Fibroblast of the aortic adventitia (primary cell): ENCODE results near the gene SPEG. TPM values are rescaled to one million over a fixed set of nuclear protein-coding genes. Genes with fewer than 3 reads are reported as not detected.

Source experiments
- DNase-seq: peaks from one replicate; pipeline ENCODE4 v3.0.0-alpha.2; 2010; ENCODE audit warnings: low read depth
- H3K4me3 ChIP-seq: 2 replicates; pipeline ENCODE4 v1.5.1; 2011; ENCODE audit warnings: low read depth, mild to moderate bottlenecking, control low read depth, low read length, moderate library complexity
- CTCF ChIP-seq: IDR thresholded peaks from 2 replicates; pipeline ENCODE4 v1.5.1; 2011; ENCODE audit warnings: mild to moderate bottlenecking, low read length, control low read depth, inconsistent platforms; ENCODE audit not compliant: insufficient read depth
- total RNA-seq: library from RNA; depleted of rRNA; stranded (reverse); fragments of >200 nt; gene quantifications from 2 replicates; pipeline ENCODE4 v1.2.3, GENCODE V29; 2012; ENCODE audit warnings: low replicate concordance

SPEG gene
- total RNA-seq, 1 donor = 22.7 TPM

GRCh38 chr2:219418155-219419011 lies 16.3 kb upstream of the SPEG start, which contains the start of gene DES:
TSS of gene DES (plus strand) at chr2:219418377. CDS start at chr2:219418463, 86 bp downstream.
- TF ChIP-seq CTCF = no peak
- no peak within 1 kb of the TSS for H3K4me3 ChIP-seq
- DNase-seq = no peak

GRCh38 chr2:219419012-219419324 lies 15.7 kb upstream of the SPEG start:
- no peak for TF ChIP-seq CTCF
- no peak overlapping the region for H3K4me3 ChIP-seq
- DNase-seq = no peak

GRCh38 chr2:219419331-219420197 lies 15.1 kb upstream of the SPEG start:
- DNase-seq = no peak

GRCh38 chr2:219420687-219421086 lies 14.0 kb upstream of the SPEG start:
- H3K4me3 ChIP-seq = no peak overlapping the region
- DNase-seq = no peak
- TF ChIP-seq CTCF = no peak

More at GRCh38 chr2:219419331-219420197, 15.1 kb upstream of the SPEG start:
- no peak overlapping the region for H3K4me3 ChIP-seq
- TF ChIP-seq CTCF = no peak

- no peak overlapping the region for H3K4me3 ChIP-seq
- no peak for DNase-seq
- TF ChIP-seq CTCF = no peak
Observed at GRCh38 chr2:219421323-219421722, 13.3 kb upstream of the SPEG start.

GRCh38 chr2:219422952-219423534 lies 11.6 kb upstream of the SPEG start:
- TF ChIP-seq CTCF = no peak
- H3K4me3 ChIP-seq = no peak overlapping the region
- no peak for DNase-seq
